ENCODE data around the gene VIM.
A peak's percentile ranks its signal among the peaks of the same experiment; 100 is the strongest.
"Not testable (repeated sequence)": the region's sequence is repeated elsewhere in the genome, so short reads cannot be mapped to it uniquely, and the experiment has no call there.

Gene VIM

GRCh38 chr10:17256051-17256450, 28.0 kb downstream of the VIM start:
- H3K4me3 ChIP-seq (ENCODE audit: low read depth, low read length), result no peak overlapping the region
- TF ChIP-seq CTCF (IDR thresholded peaks at IDR 0.05; ENCODE audit: low read depth, low read length), result no peak
- DNase-seq (ENCODE audit: low read depth, low spot score), result no peak
- in situ Hi-C loops (cut with HindIII; ENCODE audit: low sequenced_read_pairs), result no loop called here

GRCh38 chr10:17256627-17257026, 28.6 kb downstream of the VIM start:
- H3K4me3 ChIP-seq (ENCODE audit: low read depth, low read length), result no peak overlapping the region
- in situ Hi-C loops (cut with HindIII; ENCODE audit: low sequenced_read_pairs), result no loop called here
- DNase-seq (ENCODE audit: low read depth, low spot score), result peak; percentile 13
- TF ChIP-seq CTCF (IDR thresholded peaks at IDR 0.05; ENCODE audit: low read depth, low read length), result no peak

GRCh38 chr10:17257466-17258321, 29.7 kb downstream of the VIM start:
- DNase-seq (ENCODE audit: low read depth, low spot score), result peak; percentile 79
- no peak overlapping the region for H3K4me3 ChIP-seq (ENCODE audit: low read depth, low read length)
- in situ Hi-C loops (cut with HindIII; ENCODE audit: low sequenced_read_pairs), result no loop called here
- peak; percentile 74 for TF ChIP-seq CTCF (IDR thresholded peaks at IDR 0.05; ENCODE audit: low read depth, low read length)

GRCh38 chr10:17262502-17262901, 34.5 kb downstream of the VIM start:
- DNase-seq (ENCODE audit: low read depth, low spot score), result no peak
- no peak for TF ChIP-seq CTCF (IDR thresholded peaks at IDR 0.05; ENCODE audit: low read depth, low read length)
- in situ Hi-C loops (cut with HindIII; ENCODE audit: low sequenced_read_pairs), result no loop called here

GRCh38 chr10:17263580-17263979, 35.5 kb downstream of the VIM start:
- in situ Hi-C loops (cut with HindIII; ENCODE audit: low sequenced_read_pairs), result no loop called here
- no peak for DNase-seq (ENCODE audit: low read depth, low spot score)
- no peak for TF ChIP-seq CTCF (IDR thresholded peaks at IDR 0.05; ENCODE audit: low read depth, low read length)
- no peak overlapping the region for H3K4me3 ChIP-seq (ENCODE audit: low read depth, low read length)

More at GRCh38 chr10:17262502-17262901, 34.5 kb downstream of the VIM start:
- no peak overlapping the region for H3K4me3 ChIP-seq (ENCODE audit: low read depth, low read length)

GRCh38 chr10:17265468-17265867, 37.4 kb downstream of the VIM start:
- TF ChIP-seq CTCF (IDR thresholded peaks at IDR 0.05; ENCODE audit: low read depth, low read length), result no peak
- H3K4me3 ChIP-seq (ENCODE audit: low read depth, low read length), result no peak overlapping the region
- DNase-seq (ENCODE audit: low read depth, low spot score), result no peak
- in situ Hi-C loops (cut with HindIII; ENCODE audit: low sequenced_read_pairs), result no loop called here

- H3K4me3 ChIP-seq (ENCODE audit: low read depth, low read length); DNase-seq (ENCODE audit: low read depth, low spot score); in situ Hi-C loops (cut with HindIII; ENCODE audit: low sequenced_read_pairs): not testable (repeated sequence)
Observed at GRCh38 chr10:17266549-17266948, 38.5 kb downstream of the VIM start.

All from astrocyte of the spinal cord (primary cell).